Endothelial cell of umbilical vein (primary cell): ENCODE measurements around the gene TTC39A.

Experiments
- EZH2 ChIP-seq: IDR thresholded peaks from 2 replicates; pipeline ENCODE4 v1.6.1; 2012; ENCODE audit warnings: borderline replicate concordance, low read depth, mild to moderate bottlenecking, moderate library complexity, low read length, inconsistent platforms; ENCODE audit not compliant: severe bottlenecking
- FOS ChIP-seq: IDR thresholded peaks from 2 replicates; pipeline ENCODE4 v1.6.1; 2011; ENCODE audit warnings: mild to moderate bottlenecking, low read length, moderate library complexity, borderline replicate concordance; ENCODE audit not compliant: insufficient read depth
- GATA2 ChIP-seq: IDR thresholded peaks from 2 replicates; pipeline ENCODE4 v1.7.0; 2011; ENCODE audit warnings: low read depth, mild to moderate bottlenecking, moderate library complexity, mixed read lengths, low read length; ENCODE audit not compliant: insufficient read length, insufficient read depth
- JUN ChIP-seq: IDR thresholded peaks from 2 replicates; pipeline ENCODE4 v1.6.1; 2011; ENCODE audit warnings: borderline replicate concordance, low read depth; ENCODE audit not compliant: insufficient read length, insufficient read depth
- MAX ChIP-seq: IDR thresholded peaks from 2 replicates; pipeline ENCODE4 v1.6.1; 2011; ENCODE audit not compliant: insufficient read depth, insufficient read length
- MYC ChIP-seq: IDR thresholded peaks from one replicate; pipeline ENCODE4 v1.6.1; 2011; ENCODE audit warnings: mild to moderate bottlenecking, low read depth, low read length
- POLR2A ChIP-seq: IDR thresholded peaks from 2 replicates; pipeline ENCODE4 v1.6.1; 2012; ENCODE audit warnings: low read depth, mild to moderate bottlenecking, control low read depth, low read length
- POLR2AphosphoS5 ChIP-seq: IDR thresholded peaks from 2 replicates; pipeline ENCODE4 v1.6.1; 2012; ENCODE audit warnings: low read depth, mild to moderate bottlenecking, control low read depth, low read length, moderate library complexity; ENCODE audit not compliant: insufficient read depth
- TF ChIP-seq, protein P1 (sequence below), 2 donors: IDR thresholded peaks; 1 replicate in 1 of 2; 2 replicates in 1 of 2; pipeline ENCODE4 v1.5.1; 2011; ENCODE audit warnings: low read length in 2 of 2, mild to moderate bottlenecking in 2 of 2, moderate library complexity in 2 of 2, control low read depth in 1 of 2, inconsistent platforms in 1 of 2, low read depth in 1 of 2; ENCODE audit not compliant: insufficient read depth in 1 of 2; ENCODE audit errors: extremely low read depth in 1 of 2

DNA sequence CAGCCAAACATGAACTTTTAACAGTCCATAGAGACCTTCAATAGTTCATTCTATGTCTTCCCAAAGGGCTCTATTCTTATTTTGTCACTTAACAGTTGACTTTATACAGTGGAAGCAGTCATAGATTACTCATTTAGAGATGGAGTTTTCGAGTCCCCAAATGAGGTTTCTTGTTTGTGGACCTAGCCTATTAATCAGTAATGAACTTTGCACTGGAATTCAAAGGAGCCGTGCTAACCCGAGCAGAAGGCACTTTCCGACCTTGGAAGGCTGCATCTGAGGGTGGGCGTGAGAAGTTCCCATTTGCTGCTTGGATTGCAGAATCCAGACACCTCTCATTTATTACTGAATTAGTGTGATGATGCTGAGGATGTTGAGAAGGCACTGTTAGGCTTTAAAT, 46.4 kb downstream of the TTC39A start:
- TF ChIP-seq, protein P1, sequence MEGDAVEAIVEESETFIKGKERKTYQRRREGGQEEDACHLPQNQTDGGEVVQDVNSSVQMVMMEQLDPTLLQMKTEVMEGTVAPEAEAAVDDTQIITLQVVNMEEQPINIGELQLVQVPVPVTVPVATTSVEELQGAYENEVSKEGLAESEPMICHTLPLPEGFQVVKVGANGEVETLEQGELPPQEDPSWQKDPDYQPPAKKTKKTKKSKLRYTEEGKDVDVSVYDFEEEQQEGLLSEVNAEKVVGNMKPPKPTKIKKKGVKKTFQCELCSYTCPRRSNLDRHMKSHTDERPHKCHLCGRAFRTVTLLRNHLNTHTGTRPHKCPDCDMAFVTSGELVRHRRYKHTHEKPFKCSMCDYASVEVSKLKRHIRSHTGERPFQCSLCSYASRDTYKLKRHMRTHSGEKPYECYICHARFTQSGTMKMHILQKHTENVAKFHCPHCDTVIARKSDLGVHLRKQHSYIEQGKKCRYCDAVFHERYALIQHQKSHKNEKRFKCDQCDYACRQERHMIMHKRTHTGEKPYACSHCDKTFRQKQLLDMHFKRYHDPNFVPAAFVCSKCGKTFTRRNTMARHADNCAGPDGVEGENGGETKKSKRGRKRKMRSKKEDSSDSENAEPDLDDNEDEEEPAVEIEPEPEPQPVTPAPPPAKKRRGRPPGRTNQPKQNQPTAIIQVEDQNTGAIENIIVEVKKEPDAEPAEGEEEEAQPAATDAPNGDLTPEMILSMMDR (IDR thresholded peaks at IDR 0.05; ENCODE audit: extremely low read depth in 1 of 2, insufficient read depth in 1 of 2, low read depth in 1 of 2, low read length in 2 of 2): no peak
- no peak for TF ChIP-seq POLR2A
- no peak for TF ChIP-seq POLR2AphosphoS5
- no peak for TF ChIP-seq GATA2
- TF ChIP-seq MYC: no peak
- TF ChIP-seq EZH2: no peak
- TF ChIP-seq MAX: no peak
- no peak for TF ChIP-seq JUN
- TF ChIP-seq FOS: no peak
